ENCODE data around the gene ANKLE1.

ANKLE1 gene

GRCh38 chr19:17309198-17309964, 27.7 kb downstream of the ANKLE1 start, which contains the start of gene DDA1 (continued):
- no peak for TF ChIP-seq ZNF274 (IDR thresholded peaks at IDR 0.05; ENCODE audit: low read length)
- TF ChIP-seq ZNF274 (tag by site-specific recombination; IDR thresholded peaks at IDR 0.05; ENCODE audit: borderline replicate concordance) = no peak
- no peak for TF ChIP-seq ZNF324 (tag by site-specific recombination; IDR thresholded peaks at IDR 0.05)
- no peak for TF ChIP-seq ZNF555 (tag by site-specific recombination; conservative IDR thresholded peaks at IDR 0.05)

DNA sequence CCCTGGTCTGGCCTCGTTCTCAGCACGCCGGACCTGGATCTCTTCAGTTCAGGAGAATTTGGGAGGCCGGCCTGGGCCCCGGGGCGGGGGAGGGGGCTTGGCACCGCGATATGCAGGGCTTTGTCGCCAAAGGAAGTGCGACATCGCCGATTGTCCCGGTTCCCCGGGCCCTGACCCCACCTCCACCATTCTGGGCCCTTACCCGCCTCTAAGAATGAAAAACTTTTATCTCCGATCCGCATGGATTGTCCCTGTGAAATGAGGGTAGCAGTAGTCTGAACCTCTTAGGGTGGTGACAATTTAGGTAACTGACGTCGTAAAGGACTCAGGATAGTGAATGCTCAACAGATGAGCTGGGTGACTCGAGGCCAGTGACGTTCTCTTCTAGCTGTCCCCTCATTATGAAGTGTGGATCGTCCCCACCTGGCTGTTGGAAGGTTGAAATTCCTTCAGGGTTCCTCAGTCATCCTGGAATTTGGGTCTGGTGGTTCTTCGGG, 28.3 kb downstream of the ANKLE1 start:
- Histone ChIP-seq H3K9me3 (ENCODE audit: control insufficient read depth, insufficient read depth, low read depth, low read length) (no peaks in the 10 kb centered on the region), H3K27ac (ENCODE audit: extremely low read depth, low read depth, low read length) (peak overlapping the region; percentile 26), H3K4me3 (ENCODE audit: low read depth, low read length) (peak overlapping the region; percentile 98), H3K4me1 (ENCODE audit: control insufficient read depth, insufficient read depth, low read length) (no peaks in the 10 kb centered on the region), H3K36me3 (ENCODE audit: control insufficient read depth in 2 of 2, insufficient read depth in 1 of 2, low read length in 2 of 2) (peaks cover 3 to 34% of the 10 kb centered on the region in 2 experiments; a peak in 2 of 3 replicates)
- ChIA-PET POLR2A (interaction anchor here (1.0 to 2.9 kb wide), 6 partner anchors 11 to 683 kb away, joined by 3 to 64 read pairs (median 8); partner anchors contain the start of genes ANO8, BABAM1, GTPBP3 and USE1), CTCF (interaction anchor here (0.9 to 1.4 kb wide), 5 partner anchors 18 to 155 kb away, joined by 3 to 6 read pairs (median 4); no protein-coding TSS in a partner anchor)
- TF ChIP-seq ZNF394 (tag by site-specific recombination; IDR thresholded peaks at IDR 0.05; ENCODE audit: borderline replicate concordance) (no peak), ZNF2 (tag by site-specific recombination; IDR thresholded peaks at IDR 0.05) (no peak), ZSCAN5A (tag by site-specific recombination; IDR thresholded peaks at IDR 0.05) (no peak), ZBTB20 (tag by site-specific recombination; IDR thresholded peaks at IDR 0.05) (peak; percentile 66; the same call in 1 of the 2 replicates), ZNF239 (tag by site-specific recombination; IDR thresholded peaks at IDR 0.05) (no peak), ZNF132 (tag by site-specific recombination; IDR thresholded peaks at IDR 0.05; ENCODE audit: borderline replicate concordance) (no peak), ZNF560 (tag by site-specific recombination; IDR thresholded peaks at IDR 0.05; ENCODE audit: borderline replicate concordance) (no peak), KLF10 (tag by site-specific recombination; IDR thresholded peaks at IDR 0.05) (no peak), ZNF24 (tag by site-specific recombination; IDR thresholded peaks at IDR 0.05) (no peak), ZNF623 (tag by site-specific recombination; IDR thresholded peaks at IDR 0.05) (no peak), ZNF658 (tag by site-specific recombination; IDR thresholded peaks at IDR 0.05) (no peak), ZNF311 (tag by site-specific recombination; IDR thresholded peaks at IDR 0.05; ENCODE audit: borderline replicate concordance) (no peak), SCRT2 (tag by site-specific recombination; IDR thresholded peaks at IDR 0.05) (peak; percentile 67), ZNF211 (tag by site-specific recombination; IDR thresholded peaks at IDR 0.05; ENCODE audit: low read depth) (no peak), ZBTB11 (tag by site-specific recombination; conservative IDR thresholded peaks at IDR 0.05; ENCODE audit: low read depth) (peak; percentile 96)
- TF ChIP-seq, protein P1, sequence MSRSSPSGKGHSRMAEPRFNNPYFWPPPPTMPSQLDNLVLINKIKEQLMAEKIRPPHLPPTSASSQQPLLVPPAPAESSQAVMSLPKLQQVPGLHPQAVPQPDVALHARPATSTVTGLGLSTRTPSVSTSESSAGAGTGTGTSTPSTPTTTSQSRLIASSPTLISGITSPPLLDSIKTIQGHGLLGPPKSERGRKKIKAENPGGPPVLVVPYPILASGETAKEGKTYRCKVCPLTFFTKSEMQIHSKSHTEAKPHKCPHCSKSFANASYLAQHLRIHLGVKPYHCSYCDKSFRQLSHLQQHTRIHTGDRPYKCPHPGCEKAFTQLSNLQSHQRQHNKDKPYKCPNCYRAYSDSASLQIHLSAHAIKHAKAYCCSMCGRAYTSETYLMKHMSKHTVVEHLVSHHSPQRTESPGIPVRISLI (tag by site-specific recombination; IDR thresholded peaks at IDR 0.05) = no peak
- TF ChIP-seq, protein P2, sequence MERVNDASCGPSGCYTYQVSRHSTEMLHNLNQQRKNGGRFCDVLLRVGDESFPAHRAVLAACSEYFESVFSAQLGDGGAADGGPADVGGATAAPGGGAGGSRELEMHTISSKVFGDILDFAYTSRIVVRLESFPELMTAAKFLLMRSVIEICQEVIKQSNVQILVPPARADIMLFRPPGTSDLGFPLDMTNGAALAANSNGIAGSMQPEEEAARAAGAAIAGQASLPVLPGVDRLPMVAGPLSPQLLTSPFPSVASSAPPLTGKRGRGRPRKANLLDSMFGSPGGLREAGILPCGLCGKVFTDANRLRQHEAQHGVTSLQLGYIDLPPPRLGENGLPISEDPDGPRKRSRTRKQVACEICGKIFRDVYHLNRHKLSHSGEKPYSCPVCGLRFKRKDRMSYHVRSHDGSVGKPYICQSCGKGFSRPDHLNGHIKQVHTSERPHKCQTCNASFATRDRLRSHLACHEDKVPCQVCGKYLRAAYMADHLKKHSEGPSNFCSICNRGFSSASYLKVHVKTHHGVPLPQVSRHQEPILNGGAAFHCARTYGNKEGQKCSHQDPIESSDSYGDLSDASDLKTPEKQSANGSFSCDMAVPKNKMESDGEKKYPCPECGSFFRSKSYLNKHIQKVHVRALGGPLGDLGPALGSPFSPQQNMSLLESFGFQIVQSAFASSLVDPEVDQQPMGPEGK (tag by site-specific recombination; IDR thresholded peaks at IDR 0.05) = peak; percentile 1; the same call in 1 of the 2 replicates
- TF ChIP-seq, protein P3, sequence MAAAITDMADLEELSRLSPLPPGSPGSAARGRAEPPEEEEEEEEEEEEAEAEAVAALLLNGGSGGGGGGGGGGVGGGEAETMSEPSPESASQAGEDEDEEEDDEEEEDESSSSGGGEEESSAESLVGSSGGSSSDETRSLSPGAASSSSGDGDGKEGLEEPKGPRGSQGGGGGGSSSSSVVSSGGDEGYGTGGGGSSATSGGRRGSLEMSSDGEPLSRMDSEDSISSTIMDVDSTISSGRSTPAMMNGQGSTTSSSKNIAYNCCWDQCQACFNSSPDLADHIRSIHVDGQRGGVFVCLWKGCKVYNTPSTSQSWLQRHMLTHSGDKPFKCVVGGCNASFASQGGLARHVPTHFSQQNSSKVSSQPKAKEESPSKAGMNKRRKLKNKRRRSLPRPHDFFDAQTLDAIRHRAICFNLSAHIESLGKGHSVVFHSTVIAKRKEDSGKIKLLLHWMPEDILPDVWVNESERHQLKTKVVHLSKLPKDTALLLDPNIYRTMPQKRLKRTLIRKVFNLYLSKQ (tag by site-specific recombination; IDR thresholded peaks at IDR 0.05; ENCODE audit: borderline replicate concordance) = no peak

All from HEK293 (cell line).